ENCODE results near the gene DDHD1. TPM values are rescaled to one million over a fixed set of nuclear protein-coding genes. Genes with fewer than 3 reads are reported as not detected.

DDHD1 gene
- total RNA-seq, 2 experiments from 2014 or later = 42.5 to 44.5 TPM

DNA sequence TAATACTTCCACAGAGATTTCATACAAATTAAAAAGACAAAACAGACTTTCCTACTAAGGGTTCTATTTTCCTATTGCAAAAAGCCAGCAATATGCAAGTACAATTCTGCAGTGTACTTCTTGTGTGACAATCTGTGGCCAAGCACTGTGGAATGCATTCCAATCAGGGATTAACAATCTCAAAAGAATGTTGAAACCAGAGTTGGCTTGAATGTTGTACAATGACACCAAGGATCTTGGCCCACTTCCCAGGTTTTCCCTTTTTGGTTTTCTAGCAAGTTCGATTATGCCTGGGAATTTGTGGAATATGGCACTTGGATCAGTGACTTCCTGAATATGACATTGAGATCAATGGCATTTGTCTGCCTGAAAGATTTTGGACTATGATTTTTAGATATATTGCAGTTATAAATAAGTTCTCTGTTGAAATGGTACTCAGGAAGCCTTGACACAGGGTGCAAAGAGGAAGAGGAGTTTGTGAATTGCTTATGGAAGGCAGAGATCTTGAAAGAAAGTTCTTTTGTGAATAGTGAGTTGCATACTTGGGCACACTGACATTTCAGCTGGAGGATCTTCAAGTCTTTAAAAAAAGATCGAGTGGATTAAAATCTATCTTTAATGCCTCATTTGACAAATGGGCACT lies 120.8 kb downstream of the DDHD1 start:
- Histone ChIP-seq H3K27me3 (ENCODE audit: control insufficient read depth in 1 of 2, insufficient read depth in 2 of 2, low read length in 2 of 2) (no peaks in the 10 kb centered on the region), H3K27ac (ENCODE audit: low read depth in 1 of 2, low read length in 2 of 2) (no peak overlapping the region), H3K4me1 (ENCODE audit: insufficient read depth, low read length) (no peaks in the 10 kb centered on the region), H3K4me3 (ENCODE audit: low read length) (no peak overlapping the region), H3K36me3 (ENCODE audit: insufficient read depth, low read length) (no peaks in the 10 kb centered on the region), H3K9me3 (ENCODE audit: control insufficient read depth in 1 of 2, insufficient read depth in 1 of 2, low read length in 2 of 2) (no peaks in the 10 kb centered on the region)
- CTCF ChIA-PET = no interaction called here
- no peaks in the 10 kb centered on the region for H3K27me3 Mint-ChIP-seq
- no peak overlapping the region for H3K27ac Mint-ChIP-seq
- peaks cover 15% of the 10 kb centered on the region for H3K4me1 Mint-ChIP-seq (ENCODE audit: low read depth)
- POLR2A ChIA-PET = no interaction called here
- H3K36me3 Mint-ChIP-seq (ENCODE audit: low read depth) = peaks cover 32% of the 10 kb centered on the region
- no peak for DNase-seq
- H3K4me3 Mint-ChIP-seq = no peak overlapping the region
- peaks cover 6% of the 10 kb centered on the region for H3K9me3 Mint-ChIP-seq
- ATAC-seq (ENCODE audit: poor library complexity) = no peak
- intact Hi-C loops (cut with DNase I, micrococcal nuclease) = no loop called here
- TF ChIP-seq, protein P1, sequence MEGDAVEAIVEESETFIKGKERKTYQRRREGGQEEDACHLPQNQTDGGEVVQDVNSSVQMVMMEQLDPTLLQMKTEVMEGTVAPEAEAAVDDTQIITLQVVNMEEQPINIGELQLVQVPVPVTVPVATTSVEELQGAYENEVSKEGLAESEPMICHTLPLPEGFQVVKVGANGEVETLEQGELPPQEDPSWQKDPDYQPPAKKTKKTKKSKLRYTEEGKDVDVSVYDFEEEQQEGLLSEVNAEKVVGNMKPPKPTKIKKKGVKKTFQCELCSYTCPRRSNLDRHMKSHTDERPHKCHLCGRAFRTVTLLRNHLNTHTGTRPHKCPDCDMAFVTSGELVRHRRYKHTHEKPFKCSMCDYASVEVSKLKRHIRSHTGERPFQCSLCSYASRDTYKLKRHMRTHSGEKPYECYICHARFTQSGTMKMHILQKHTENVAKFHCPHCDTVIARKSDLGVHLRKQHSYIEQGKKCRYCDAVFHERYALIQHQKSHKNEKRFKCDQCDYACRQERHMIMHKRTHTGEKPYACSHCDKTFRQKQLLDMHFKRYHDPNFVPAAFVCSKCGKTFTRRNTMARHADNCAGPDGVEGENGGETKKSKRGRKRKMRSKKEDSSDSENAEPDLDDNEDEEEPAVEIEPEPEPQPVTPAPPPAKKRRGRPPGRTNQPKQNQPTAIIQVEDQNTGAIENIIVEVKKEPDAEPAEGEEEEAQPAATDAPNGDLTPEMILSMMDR (IDR thresholded peaks at IDR 0.05) = no peak

GRCh38 chr14:53027562-53027961 lies 125.6 kb downstream of the DDHD1 start:
- no peak for ATAC-seq (ENCODE audit: poor library complexity)
- H3K4me3 Mint-ChIP-seq = no peak overlapping the region

DNA sequence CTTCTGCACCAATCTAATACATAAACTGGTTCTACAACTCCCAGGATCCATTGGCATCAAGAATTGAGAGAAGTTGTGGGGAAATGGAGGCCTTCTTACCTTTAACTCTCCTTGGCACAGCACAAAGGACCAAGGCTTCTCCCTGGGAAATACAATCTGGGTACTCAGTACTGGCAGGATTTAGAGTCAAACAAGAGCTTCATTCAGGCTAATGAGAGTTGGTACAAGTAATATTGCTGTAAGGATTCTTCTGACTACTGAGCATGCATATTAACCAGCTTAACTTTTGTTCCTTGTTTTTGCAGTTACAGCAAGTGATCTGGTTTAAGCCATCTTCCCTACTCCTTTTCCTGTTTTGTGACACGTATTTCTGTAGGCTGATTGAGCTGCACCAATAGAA lies 126.1 kb downstream of the DDHD1 start:
- ChIA-PET CTCF (no interaction called here), POLR2A (no interaction called here)
- intact Hi-C loops (cut with DNase I, micrococcal nuclease) = no loop called here
- Histone ChIP-seq H3K4me3 (ENCODE audit: low read length) (no peak overlapping the region), H3K27ac (ENCODE audit: low read depth in 1 of 2, low read length in 2 of 2) (no peak overlapping the region), H3K27me3 (ENCODE audit: control insufficient read depth in 1 of 2, insufficient read depth in 2 of 2, low read length in 2 of 2) (no peaks in the 10 kb centered on the region), H3K36me3 (ENCODE audit: insufficient read depth, low read length) (no peaks in the 10 kb centered on the region), H3K9me3 (ENCODE audit: control insufficient read depth in 1 of 2, insufficient read depth in 1 of 2, low read length in 2 of 2) (no peaks in the 10 kb centered on the region), H3K4me1 (ENCODE audit: insufficient read depth, low read length) (no peaks in the 10 kb centered on the region)
- Mint-ChIP-seq H3K27ac (no peak overlapping the region), H3K4me1 (ENCODE audit: low read depth) (peaks cover 15% of the 10 kb centered on the region), H3K4me3 (no peak overlapping the region), H3K36me3 (ENCODE audit: low read depth) (peaks cover 6% of the 10 kb centered on the region), H3K9me3 (peaks cover 6% of the 10 kb centered on the region), H3K27me3 (no peaks in the 10 kb centered on the region)
- TF ChIP-seq, protein P1 (IDR thresholded peaks at IDR 0.05) = no peak
- DNase-seq (no peak), ATAC-seq (ENCODE audit: poor library complexity) (no peak)

More at GRCh38 chr14:53027562-53027961, 125.6 kb downstream of the DDHD1 start:
- H3K4me3 ChIP-seq (ENCODE audit: low read length) = no peak overlapping the region
- H3K36me3 Mint-ChIP-seq (ENCODE audit: low read depth) = peaks cover 6% of the 10 kb centered on the region
- H3K9me3 ChIP-seq (ENCODE audit: control insufficient read depth in 1 of 2, insufficient read depth in 1 of 2, low read length in 2 of 2) = no peaks in the 10 kb centered on the region
- H3K9me3 Mint-ChIP-seq = peaks cover 6% of the 10 kb centered on the region
- TF ChIP-seq, protein P1 (IDR thresholded peaks at IDR 0.05) = no peak
- POLR2A ChIA-PET = no interaction called here
- no peaks in the 10 kb centered on the region for H3K27me3 Mint-ChIP-seq
- peaks cover 15% of the 10 kb centered on the region for H3K4me1 Mint-ChIP-seq (ENCODE audit: low read depth)
- intact Hi-C loops (cut with DNase I, micrococcal nuclease) = no loop called here
- H3K27ac ChIP-seq (ENCODE audit: low read depth in 1 of 2, low read length in 2 of 2) = no peak overlapping the region
- CTCF ChIA-PET = no interaction called here
- no peaks in the 10 kb centered on the region for H3K4me1 ChIP-seq (ENCODE audit: insufficient read depth, low read length)
- H3K27me3 ChIP-seq (ENCODE audit: control insufficient read depth in 1 of 2, insufficient read depth in 2 of 2, low read length in 2 of 2) = no peaks in the 10 kb centered on the region
- DNase-seq = no peak
- no peaks in the 10 kb centered on the region for H3K36me3 ChIP-seq (ENCODE audit: insufficient read depth, low read length)
- no peak overlapping the region for H3K27ac Mint-ChIP-seq
